ENCODE measurements around the gene RAB5B.

DNA sequence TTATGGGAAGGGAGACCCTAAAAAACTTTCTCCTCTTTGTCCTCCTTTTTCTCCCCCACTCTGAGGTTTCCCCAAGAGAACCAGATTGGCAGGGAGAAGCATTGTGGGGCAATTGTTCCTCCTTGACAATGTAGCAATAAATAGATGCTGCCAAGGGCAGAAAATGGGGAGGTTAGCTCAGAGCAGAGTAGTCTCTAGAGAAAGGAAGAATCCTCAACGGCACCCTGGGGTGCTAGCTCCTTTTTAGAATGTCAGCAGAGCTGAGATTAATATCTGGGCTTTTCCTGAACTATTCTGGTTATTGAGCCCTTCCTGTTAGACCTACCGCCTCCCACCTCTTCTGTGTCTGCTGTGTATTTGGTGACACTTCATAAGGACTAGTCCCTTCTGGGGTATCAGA is 63.3 kb downstream of the RAB5B start:
- TF ChIP-seq, protein P1, sequence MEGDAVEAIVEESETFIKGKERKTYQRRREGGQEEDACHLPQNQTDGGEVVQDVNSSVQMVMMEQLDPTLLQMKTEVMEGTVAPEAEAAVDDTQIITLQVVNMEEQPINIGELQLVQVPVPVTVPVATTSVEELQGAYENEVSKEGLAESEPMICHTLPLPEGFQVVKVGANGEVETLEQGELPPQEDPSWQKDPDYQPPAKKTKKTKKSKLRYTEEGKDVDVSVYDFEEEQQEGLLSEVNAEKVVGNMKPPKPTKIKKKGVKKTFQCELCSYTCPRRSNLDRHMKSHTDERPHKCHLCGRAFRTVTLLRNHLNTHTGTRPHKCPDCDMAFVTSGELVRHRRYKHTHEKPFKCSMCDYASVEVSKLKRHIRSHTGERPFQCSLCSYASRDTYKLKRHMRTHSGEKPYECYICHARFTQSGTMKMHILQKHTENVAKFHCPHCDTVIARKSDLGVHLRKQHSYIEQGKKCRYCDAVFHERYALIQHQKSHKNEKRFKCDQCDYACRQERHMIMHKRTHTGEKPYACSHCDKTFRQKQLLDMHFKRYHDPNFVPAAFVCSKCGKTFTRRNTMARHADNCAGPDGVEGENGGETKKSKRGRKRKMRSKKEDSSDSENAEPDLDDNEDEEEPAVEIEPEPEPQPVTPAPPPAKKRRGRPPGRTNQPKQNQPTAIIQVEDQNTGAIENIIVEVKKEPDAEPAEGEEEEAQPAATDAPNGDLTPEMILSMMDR (conservative IDR thresholded peaks at IDR 0.05 in 1 of 2, IDR thresholded peaks at IDR 0.05 in 1 of 2; ENCODE audit: extremely low read depth in 1 of 2, insufficient read depth in 1 of 2, low read depth in 1 of 2, low read length in 2 of 2): no peak
- no peak for TF ChIP-seq EZH2 (IDR thresholded peaks at IDR 0.05; ENCODE audit: borderline replicate concordance, low read length)

Data from mammary epithelial cell (primary cell).